ENCODE measurements around the gene DBNDD1. TPM values are rescaled to one million over a fixed set of nuclear protein-coding genes. Genes with fewer than 3 reads are reported as not detected.

Gene DBNDD1
- total RNA-seq, 4 donors from 2014 or later: 1.1 to 4.1 (median 3.5) TPM

DNA sequence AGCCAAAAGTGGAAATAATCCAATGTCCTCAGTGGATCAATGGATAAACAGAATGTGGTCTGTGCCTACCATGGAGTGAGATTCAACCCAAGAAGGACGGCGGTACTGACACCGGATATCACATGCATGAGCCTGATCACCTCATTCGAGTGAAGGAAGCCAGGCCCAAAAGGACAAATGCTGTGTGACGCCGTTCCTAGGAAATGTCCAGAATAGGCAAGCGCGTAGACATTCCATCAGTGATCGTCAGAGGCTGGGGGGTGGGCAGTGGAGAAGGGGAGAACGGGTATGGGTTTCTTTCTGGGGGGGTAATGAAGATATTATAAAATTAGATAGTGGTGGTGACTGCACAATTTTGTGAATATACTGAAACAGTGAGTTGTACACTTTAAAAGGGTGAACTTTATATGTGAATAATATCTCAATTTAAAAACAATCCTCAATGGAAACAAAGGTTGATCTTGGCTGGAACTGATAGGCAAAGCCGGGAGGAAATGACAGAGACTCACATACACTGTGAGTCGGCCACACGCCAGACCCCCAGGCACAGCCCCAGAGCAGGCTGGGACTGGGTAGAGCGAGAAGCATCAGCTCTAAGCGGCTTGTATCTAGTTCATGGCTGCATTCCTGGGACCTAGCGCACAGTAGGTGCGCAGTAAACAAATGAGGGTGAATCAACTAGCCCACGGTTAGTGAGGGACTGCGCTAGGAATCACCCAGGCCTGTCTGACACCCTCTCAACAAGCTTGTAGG lies 3.5 kb downstream of the DBNDD1 start:
- Histone ChIP-seq H3K4me3 (no peak overlapping the region), H3K27me3 (no peaks in the 10 kb centered on the region), H3K4me1 (peaks cover 0 to 27% (median 13%) of the 10 kb centered on the region in 3 donors), H3K36me3 (no peaks in the 10 kb centered on the region), H3K9me3 (no peaks in the 10 kb centered on the region), H3K27ac (no peak overlapping the region)
- ATAC-seq: no peak
- 79 to 82% methylated on average over 13 to 19 of the region's 19 CpGs for WGBS, 2 donors (ENCODE audit: low coverage in 1 of 2)
- TF ChIP-seq POLR2A (IDR thresholded peaks at IDR 0.05) (no peak), EP300 (IDR thresholded peaks at IDR 0.05) (no peak), POLR2AphosphoS5 (IDR thresholded peaks at IDR 0.05) (no peak)
- TF ChIP-seq, protein P1, sequence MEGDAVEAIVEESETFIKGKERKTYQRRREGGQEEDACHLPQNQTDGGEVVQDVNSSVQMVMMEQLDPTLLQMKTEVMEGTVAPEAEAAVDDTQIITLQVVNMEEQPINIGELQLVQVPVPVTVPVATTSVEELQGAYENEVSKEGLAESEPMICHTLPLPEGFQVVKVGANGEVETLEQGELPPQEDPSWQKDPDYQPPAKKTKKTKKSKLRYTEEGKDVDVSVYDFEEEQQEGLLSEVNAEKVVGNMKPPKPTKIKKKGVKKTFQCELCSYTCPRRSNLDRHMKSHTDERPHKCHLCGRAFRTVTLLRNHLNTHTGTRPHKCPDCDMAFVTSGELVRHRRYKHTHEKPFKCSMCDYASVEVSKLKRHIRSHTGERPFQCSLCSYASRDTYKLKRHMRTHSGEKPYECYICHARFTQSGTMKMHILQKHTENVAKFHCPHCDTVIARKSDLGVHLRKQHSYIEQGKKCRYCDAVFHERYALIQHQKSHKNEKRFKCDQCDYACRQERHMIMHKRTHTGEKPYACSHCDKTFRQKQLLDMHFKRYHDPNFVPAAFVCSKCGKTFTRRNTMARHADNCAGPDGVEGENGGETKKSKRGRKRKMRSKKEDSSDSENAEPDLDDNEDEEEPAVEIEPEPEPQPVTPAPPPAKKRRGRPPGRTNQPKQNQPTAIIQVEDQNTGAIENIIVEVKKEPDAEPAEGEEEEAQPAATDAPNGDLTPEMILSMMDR (IDR thresholded peaks at IDR 0.05): no peak

GRCh38 chr16:90012991-90013745 lies 6.1 kb downstream of the DBNDD1 start:
- Histone ChIP-seq H3K27ac (no peak overlapping the region), H3K4me1 (peaks cover 0 to 2% (median 0%) of the 10 kb centered on the region in 3 donors), H3K36me3 (no peaks in the 10 kb centered on the region), H3K9me3 (no peaks in the 10 kb centered on the region), H3K4me3 (no peak overlapping the region), H3K27me3 (no peaks in the 10 kb centered on the region)
- no peak for ATAC-seq
- TF ChIP-seq EP300 (IDR thresholded peaks at IDR 0.05) (no peak), POLR2AphosphoS5 (IDR thresholded peaks at IDR 0.05) (no peak), POLR2A (IDR thresholded peaks at IDR 0.05) (no peak)
- TF ChIP-seq, protein P1 (IDR thresholded peaks at IDR 0.05): no peak
- 50% methylated on average over 1 of the region's 13 CpGs; no CpG with 5 or more reads in 1 of the 2 donors for WGBS, 2 donors (ENCODE audit: low coverage in 1 of 2)

GRCh38 chr16:90011908-90012501 lies 7.3 kb downstream of the DBNDD1 start:
- no CpG with 5 or more reads among the region's 12 CpGs for WGBS, 2 donors (ENCODE audit: low coverage in 1 of 2)
- ATAC-seq: no peak

GRCh38 chr16:90011508-90011819 lies 7.8 kb downstream of the DBNDD1 start:
- no peak overlapping the region for H3K27ac ChIP-seq

More at GRCh38 chr16:90011908-90012501, 7.3 kb downstream of the DBNDD1 start:
- Histone ChIP-seq H3K27ac (no peak overlapping the region), H3K27me3 (no peaks in the 10 kb centered on the region), H3K4me3 (no peak overlapping the region), H3K4me1 (no peaks in the 10 kb centered on the region), H3K36me3 (no peaks in the 10 kb centered on the region), H3K9me3 (no peaks in the 10 kb centered on the region)
- TF ChIP-seq POLR2A (IDR thresholded peaks at IDR 0.05) (no peak), POLR2AphosphoS5 (IDR thresholded peaks at IDR 0.05) (no peak), EP300 (IDR thresholded peaks at IDR 0.05) (no peak)
- TF ChIP-seq, protein P1 (IDR thresholded peaks at IDR 0.05): no peak

More at GRCh38 chr16:90011508-90011819, 7.8 kb downstream of the DBNDD1 start:
- TF ChIP-seq POLR2AphosphoS5 (IDR thresholded peaks at IDR 0.05) (no peak), EP300 (IDR thresholded peaks at IDR 0.05) (no peak), POLR2A (IDR thresholded peaks at IDR 0.05) (no peak)
- TF ChIP-seq, protein P1 (IDR thresholded peaks at IDR 0.05): no peak
- no peaks in the 10 kb centered on the region for H3K27me3 ChIP-seq
- H3K9me3 ChIP-seq: no peaks in the 10 kb centered on the region
- no CpG with 5 or more reads among the region's 11 CpGs for WGBS, 2 donors (ENCODE audit: low coverage in 1 of 2)
- H3K4me1 ChIP-seq: no peaks in the 10 kb centered on the region
- no peaks in the 10 kb centered on the region for H3K36me3 ChIP-seq
- no peak overlapping the region for H3K4me3 ChIP-seq
- no peak for ATAC-seq
